Measurements from ENCODE around the gene AK6.
"Not testable (repeated sequence)": the region's sequence is repeated elsewhere in the genome, so short reads cannot be mapped to it uniquely, and the experiment has no call there.

AK6 gene

GRCh38 chr5:69369340-69370121 lies at the start of gene AK6, which contains the start of the genes RAD17 and TAF9:
Gene AK6, minus strand, starts transcription at chr5:69369520. Its CDS starts 30 bp downstream, at chr5:69369490.
Gene RAD17, plus strand, starts transcription at chr5:69369818. Its CDS starts 2,391 bp downstream, at chr5:69372209.
Gene TAF9, minus strand, starts transcription at chr5:69369520. Its CDS starts 3,783 bp downstream, at chr5:69365737.
- peak; percentile 96 for DNase-seq

GRCh38 chr5:69418554-69418953 lies 49.2 kb upstream of the AK6 start:
- no peak for DNase-seq

- DNase-seq: no peak
Observed at GRCh38 chr5:69416699-69417098, 47.4 kb upstream of the AK6 start.

- DNase-seq: no peak
Observed at GRCh38 chr5:69416180-69416579, 46.9 kb upstream of the AK6 start.

DNA sequence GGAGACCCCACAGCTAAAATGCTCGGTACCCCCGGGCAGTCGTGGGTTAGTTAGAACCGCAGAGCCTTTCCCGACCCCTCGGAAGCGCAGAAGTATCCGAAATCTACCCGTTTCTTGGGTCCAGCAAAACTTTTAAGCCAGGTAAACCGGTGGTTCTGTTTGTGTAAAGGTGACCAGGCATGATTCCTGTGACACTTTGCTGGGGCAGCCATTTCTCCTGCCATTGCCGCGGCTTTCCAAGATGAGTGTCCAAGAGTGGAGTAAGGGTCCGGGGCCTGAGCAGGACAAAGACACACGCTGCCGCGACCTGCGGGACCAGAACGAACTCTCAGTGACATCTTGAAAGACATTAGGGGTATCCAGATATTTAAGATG lies 46.3 kb upstream of the AK6 start:
- no peak for DNase-seq

- no peak for DNase-seq
Observed at GRCh38 chr5:69414885-69415583, 45.7 kb upstream of the AK6 start, which contains the start of gene MARVELD2. Gene MARVELD2, plus strand, starts transcription at chr5:69415116. Its CDS starts 4,270 bp downstream, at chr5:69419386.

- DNase-seq: no peak
Observed at GRCh38 chr5:69404659-69405330, 35.5 kb upstream of the AK6 start.

GRCh38 chr5:69378376-69378775 lies 9.1 kb upstream of the AK6 start:
- DNase-seq: no peak

- no peak for DNase-seq
Observed at GRCh38 chr5:69374911-69375446, 5.7 kb upstream of the AK6 start.

DNA sequence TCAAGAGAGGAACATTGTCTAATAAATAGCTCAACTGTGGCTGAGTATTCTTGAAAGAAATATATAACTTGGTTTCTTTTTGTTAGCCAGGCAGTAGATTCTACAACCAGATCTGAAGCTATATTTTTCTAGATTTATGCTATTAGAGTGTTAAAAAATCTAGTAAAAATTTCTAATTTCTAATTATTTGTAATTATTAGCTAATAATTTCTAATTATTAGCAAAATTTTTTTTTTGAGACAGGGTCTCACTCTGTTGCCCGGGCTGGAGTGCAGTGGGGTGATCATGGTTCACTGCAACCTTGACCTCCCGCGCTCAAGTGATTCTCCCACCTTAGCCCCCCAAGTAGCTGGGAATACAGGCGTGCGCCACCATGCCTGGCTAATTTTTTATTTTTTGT lies 3.1 kb upstream of the AK6 start:
- no peak for DNase-seq

DNA sequence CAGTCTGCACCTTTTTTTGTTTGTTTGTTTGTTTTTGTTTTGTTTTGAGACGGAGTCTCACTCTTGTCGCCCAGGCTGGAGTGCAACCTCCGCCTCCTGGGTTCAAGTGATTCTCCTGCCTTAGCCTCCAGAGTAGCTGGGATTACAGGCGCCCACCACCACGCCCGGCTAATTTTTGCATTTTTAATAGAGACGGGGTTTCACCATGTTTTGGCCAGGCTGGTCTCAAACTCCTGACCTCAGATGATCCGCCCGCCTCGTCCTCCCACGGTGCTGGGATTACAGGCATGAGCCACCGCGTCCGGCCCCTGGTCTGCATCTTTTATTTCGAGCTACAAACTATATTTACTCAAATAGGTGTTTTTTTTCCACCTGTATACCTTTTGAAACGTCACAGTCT lies 1.0 kb upstream of the AK6 start:
- DNase-seq: not testable (repeated sequence)

GRCh38 chr5:69368458-69369339 lies 621 bp downstream of the AK6 start:
- no peak for DNase-seq

- DNase-seq: no peak
Observed at GRCh38 chr5:69367697-69368279, 1.5 kb downstream of the AK6 start.

DNA sequence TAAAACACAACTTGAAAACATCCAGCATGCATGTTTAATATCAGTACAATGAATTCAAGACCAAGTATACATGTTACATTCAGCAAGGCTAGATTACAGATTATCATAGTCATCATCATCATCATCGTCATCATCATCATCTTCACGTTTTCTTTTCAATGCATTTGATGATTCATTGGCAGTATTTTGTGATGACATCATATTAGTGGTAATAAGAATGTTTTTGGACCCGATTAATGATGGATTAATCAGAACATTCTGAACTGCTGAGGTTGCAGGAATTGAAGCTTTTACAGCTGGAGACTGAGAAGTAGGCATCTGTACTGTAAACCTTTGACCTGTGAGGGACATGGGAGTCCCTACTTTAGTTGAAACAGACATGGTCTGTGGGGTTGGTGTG lies 4.5 kb downstream of the AK6 start:
- no peak for DNase-seq

DNA sequence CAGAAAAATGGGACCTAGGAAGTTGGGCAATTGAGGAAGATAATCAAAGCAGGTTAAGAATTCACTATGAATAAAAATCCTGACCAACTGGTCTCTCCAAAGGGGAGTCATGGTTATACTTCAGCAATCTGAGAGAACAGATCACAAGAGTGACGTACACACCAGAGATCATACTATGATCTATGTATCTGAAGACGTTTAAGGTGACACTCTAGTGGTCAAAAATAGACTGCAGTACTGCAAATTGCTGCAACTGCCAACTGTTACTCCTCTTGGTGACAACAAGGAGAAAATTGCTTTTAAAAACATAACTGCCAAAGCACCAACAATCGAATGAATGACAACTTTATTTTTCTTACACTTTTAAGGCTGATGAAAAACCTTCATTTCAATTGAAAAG lies 4.9 kb downstream of the AK6 start:
- DNase-seq: no peak

- no peak for DNase-seq
Observed at GRCh38 chr5:69360442-69360841, 8.9 kb downstream of the AK6 start.

- no peak for DNase-seq
Observed at GRCh38 chr5:69359699-69360098, 9.6 kb downstream of the AK6 start.

DNA sequence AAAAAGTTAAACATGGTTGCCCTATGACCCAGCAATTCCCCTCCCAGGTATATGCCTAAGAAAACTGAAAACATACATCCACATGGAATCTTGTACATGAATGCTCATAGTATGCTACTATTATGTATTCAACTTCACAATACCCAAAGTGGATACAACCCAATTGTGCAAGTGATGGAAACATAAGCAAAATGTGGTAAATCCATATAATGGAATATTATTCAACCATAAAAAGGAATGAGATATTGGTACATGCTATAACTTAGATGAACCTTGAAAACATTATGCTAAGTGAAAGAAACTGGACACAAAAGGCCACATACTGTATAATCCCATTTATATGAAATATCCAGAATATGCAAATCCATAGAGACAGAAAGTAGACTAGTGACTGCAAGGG lies 18.7 kb downstream of the AK6 start:
- no peak for DNase-seq

DNA sequence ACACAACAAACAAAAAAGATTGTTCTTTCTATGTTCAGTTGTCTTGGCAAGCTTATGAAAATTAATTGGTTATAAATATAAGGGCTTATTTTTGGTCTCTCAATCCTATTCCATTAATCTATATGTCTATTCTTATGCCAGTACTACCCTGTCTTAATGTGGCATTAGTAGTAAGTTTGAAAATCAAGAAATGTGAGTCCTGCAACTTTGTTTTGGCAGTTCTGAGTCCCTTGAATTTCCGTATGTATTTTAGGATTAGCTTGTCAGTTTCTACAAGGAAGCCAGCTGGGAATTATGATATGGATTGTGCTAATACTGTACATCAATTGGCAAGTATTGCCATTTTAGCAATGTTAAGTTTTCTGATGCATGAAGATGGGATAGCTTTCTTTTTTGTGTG lies 26.2 kb downstream of the AK6 start:
- no peak for DNase-seq

DNA sequence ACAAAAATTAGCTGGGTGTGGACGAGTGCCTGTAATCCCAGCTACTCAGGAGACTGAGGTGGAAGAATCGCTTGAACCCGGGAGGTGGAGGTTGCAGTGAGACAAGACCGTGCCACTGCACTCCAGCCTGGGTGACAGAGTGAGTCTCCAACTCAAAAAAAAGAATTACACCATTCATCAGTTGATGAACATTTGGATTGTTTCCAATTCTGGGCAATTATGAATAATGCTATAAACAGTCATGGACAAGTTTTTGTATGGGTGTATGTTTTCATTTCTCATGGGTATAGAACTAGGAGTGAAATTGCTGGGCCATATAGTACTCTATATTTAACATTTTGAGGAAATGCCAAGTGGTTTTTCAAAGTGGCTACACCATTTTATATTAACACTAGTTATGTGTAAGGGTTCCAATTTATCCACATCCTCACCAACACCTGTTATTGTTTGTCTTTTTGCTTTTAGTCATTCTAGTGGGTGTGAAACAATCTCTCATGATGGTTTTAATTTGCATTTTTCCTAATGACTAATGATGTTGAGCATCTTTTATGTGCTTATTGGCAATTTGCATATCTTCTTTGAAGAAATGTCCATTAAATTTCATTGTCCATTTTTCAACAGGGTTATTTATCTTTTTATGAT lies 27.7 kb downstream of the AK6 start:
- DNase-seq: no peak

- DNase-seq: no peak
Observed at GRCh38 chr5:69335341-69335935, 33.9 kb downstream of the AK6 start.
